HL-60 (cell line): ENCODE results near the gene AP3D1.

Experiments used
- POLR2AphosphoS5 ChIP-seq: IDR thresholded peaks from 2 replicates; pipeline ENCODE4 v1.6.1; 2012; ENCODE audit warnings: low read depth
- TF ChIP-seq, protein P1 (sequence below): IDR thresholded peaks from one replicate; pipeline ENCODE4 v1.5.1; 2011; ENCODE audit warnings: low read length, control low read depth, inconsistent platforms; ENCODE audit not compliant: insufficient read depth

DNA sequence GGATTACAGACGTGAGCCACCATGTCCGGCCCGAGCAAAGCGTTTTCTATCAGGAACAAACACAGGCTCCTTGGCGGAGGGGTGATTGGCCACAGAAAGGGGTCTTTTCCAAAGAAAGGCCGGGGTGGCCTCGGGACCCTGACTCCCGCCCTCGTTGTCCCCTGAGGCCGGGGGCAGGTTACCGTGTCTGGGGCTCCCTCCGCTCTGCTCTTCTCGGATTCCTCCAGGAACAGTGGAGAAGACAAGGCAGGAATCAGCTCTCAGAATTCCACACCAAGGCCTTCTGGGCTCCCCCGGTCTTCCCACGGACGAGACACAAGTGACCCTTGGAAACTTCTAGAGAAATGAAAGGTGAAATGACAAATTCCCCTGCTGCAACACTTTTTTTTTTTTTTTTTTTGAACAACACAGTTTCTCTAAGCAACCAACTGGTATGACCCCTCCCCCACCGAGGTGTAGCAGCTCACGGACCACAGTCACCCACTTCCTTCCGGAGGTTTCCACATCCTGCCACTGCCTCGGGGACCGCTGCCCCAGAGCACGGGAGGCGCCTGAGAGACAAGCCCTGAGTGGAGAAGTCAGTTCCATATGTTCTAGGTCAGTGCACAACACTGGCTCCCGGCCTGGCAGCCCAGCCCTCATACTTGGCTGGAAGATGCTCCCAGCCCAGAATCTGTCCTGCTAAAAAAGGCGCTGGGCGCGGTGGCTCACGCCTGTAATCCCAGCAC lies 66.2 kb downstream of the AP3D1 start:
- TF ChIP-seq, protein P1, sequence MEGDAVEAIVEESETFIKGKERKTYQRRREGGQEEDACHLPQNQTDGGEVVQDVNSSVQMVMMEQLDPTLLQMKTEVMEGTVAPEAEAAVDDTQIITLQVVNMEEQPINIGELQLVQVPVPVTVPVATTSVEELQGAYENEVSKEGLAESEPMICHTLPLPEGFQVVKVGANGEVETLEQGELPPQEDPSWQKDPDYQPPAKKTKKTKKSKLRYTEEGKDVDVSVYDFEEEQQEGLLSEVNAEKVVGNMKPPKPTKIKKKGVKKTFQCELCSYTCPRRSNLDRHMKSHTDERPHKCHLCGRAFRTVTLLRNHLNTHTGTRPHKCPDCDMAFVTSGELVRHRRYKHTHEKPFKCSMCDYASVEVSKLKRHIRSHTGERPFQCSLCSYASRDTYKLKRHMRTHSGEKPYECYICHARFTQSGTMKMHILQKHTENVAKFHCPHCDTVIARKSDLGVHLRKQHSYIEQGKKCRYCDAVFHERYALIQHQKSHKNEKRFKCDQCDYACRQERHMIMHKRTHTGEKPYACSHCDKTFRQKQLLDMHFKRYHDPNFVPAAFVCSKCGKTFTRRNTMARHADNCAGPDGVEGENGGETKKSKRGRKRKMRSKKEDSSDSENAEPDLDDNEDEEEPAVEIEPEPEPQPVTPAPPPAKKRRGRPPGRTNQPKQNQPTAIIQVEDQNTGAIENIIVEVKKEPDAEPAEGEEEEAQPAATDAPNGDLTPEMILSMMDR, result no peak
- TF ChIP-seq POLR2AphosphoS5, result peak; percentile 98
